B cell (primary cell): Measurements from ENCODE around the gene SEMA3F. TPM values are rescaled to one million over a fixed set of nuclear protein-coding genes. Genes with fewer than 3 reads are reported as not detected.

Source experiments
- ATAC-seq: fragments of 200-7000 bp; cut with Tn5 transposase; one replicate; pipeline ENCODE4 v1.10.0; 2021; ENCODE audit warnings: low read depth, mild to moderate bottlenecking, moderate number of reproducible peaks, moderate library complexity
- CTCF ChIA-PET: fragments of 350-600 bp; sonication (Branson Sonifier 250); formaldehyde crosslinking; loops from one replicate; lab custom pipeline; 2021; ENCODE audit warnings: antibody characterized with exemption, inconsistent platforms; lab: Charles Lee
- POLR2A ChIA-PET: fragments of 350-600 bp; sonication (Branson Sonifier 250); formaldehyde crosslinking; loops from one replicate; lab custom pipeline; 2021; ENCODE audit warnings: antibody characterized with exemption; lab: Charles Lee
- DNase-seq: peaks from one replicate; pipeline ENCODE4 v3.0.0; 2013
- H2AFZ ChIP-seq: 2 replicates; pipeline ENCODE4 v1.6.1; 2012; ENCODE audit warnings: mild to moderate bottlenecking, low read depth, low read length; ENCODE audit not compliant: insufficient read depth, poor library complexity, severe bottlenecking
- H3K27ac ChIP-seq, 2 donors: 1 replicate in 1 of 2; 2 replicates in 1 of 2; pipeline ENCODE4 v1.5.1; 2012 to 2013; ENCODE audit warnings: low read length in 2 of 2, mild to moderate bottlenecking in 2 of 2, moderate library complexity in 1 of 2
- H3K27me3 ChIP-seq, 4 experiments: fragments of 200-600 bp in 1 of 4; sonication (generic) in 1 of 4; replicated peaks in 1 of 4; 1 replicate in 2 of 4; 2 replicates in 2 of 4; pipeline versions ENCODE4 v1.6.1 to v1.7.0; 2013 to 2016; ENCODE audit warnings: low read length in 3 of 4, mild to moderate bottlenecking in 2 of 4, mixed read lengths in 1 of 4, moderate library complexity in 1 of 4; ENCODE audit not compliant: insufficient read depth in 4 of 4, control insufficient read depth in 3 of 4; ENCODE audit errors: control extremely low read depth in 1 of 4
- H3K36me3 ChIP-seq, 2 experiments: replicated peaks in 1 of 2; 1 replicate in 1 of 2; 2 replicates in 1 of 2; pipeline versions ENCODE4 v1.6.1 to v1.7.1; 2013; ENCODE audit warnings: low read length in 1 of 2; ENCODE audit not compliant: insufficient read depth in 2 of 2, control insufficient read depth in 1 of 2; ENCODE audit errors: control extremely low read depth in 1 of 2, extremely low read depth in 1 of 2
- H3K4me1 ChIP-seq, 2 donors: fragments of 200-600 bp in 1 of 2; sonication (generic) in 1 of 2; 1 replicate in 1 of 2; 2 replicates in 1 of 2; pipeline versions ENCODE4 v1.5.1 to v1.6.1; 2013 to 2017; ENCODE audit warnings: low read length in 2 of 2; ENCODE audit not compliant: control insufficient read depth in 2 of 2, insufficient read depth in 2 of 2
- H3K4me2 ChIP-seq: replicated peaks from 2 replicates; pipeline ENCODE3; 2012; ENCODE audit warnings: mild to moderate bottlenecking, low read depth, low read length; ENCODE audit not compliant: poor library complexity, severe bottlenecking
- H3K4me3 ChIP-seq, 5 experiments: fragments of 200-600 bp in 1 of 5; sonication (generic) in 1 of 5; 1 replicate in 3 of 5; 2 replicates in 2 of 5; pipeline versions ENCODE4 v1.5.1 to v1.7.0; 2011 to 2016; ENCODE audit warnings: low read length in 4 of 5, mild to moderate bottlenecking in 4 of 5, low read depth in 2 of 5, control low read depth in 1 of 5, moderate library complexity in 1 of 5; ENCODE audit not compliant: insufficient read depth in 1 of 5; ENCODE audit errors: control extremely low read depth in 1 of 5, extremely low read depth in 1 of 5
- H3K79me2 ChIP-seq: fragments of 200-600 bp; sonication (generic); one replicate; pipeline ENCODE4 v1.6.0; 2016; ENCODE audit warnings: low read length; ENCODE audit not compliant: control insufficient read depth, insufficient read depth
- H3K9ac ChIP-seq: fragments of 200-600 bp; sonication (generic); 2 replicates; pipeline ENCODE4 v1.6.1; 2017; ENCODE audit warnings: mild to moderate bottlenecking, low read length, moderate library complexity
- H3K9me3 ChIP-seq, 3 donors: one replicate each; pipeline versions ENCODE4 v1.6.1 to v1.7.1; 2013; ENCODE audit warnings: low read length in 2 of 3; ENCODE audit not compliant: control insufficient read depth in 2 of 3, insufficient read depth in 1 of 3; ENCODE audit errors: control extremely low read depth in 1 of 3
- H4K20me1 ChIP-seq: 2 replicates; pipeline ENCODE4 v1.6.0; 2012; ENCODE audit warnings: mild to moderate bottlenecking, low read length; ENCODE audit not compliant: insufficient read depth, control insufficient read depth, poor library complexity, severe bottlenecking
- H3K27ac Mint-ChIP-seq: one replicate; pipeline ENCODE4 v1.8.0; 2021; ENCODE audit warnings: mixed read lengths
- H3K27me3 Mint-ChIP-seq: one replicate; pipeline ENCODE4 v1.8.0; 2021; ENCODE audit warnings: mixed read lengths
- H3K4me1 Mint-ChIP-seq: one replicate; pipeline ENCODE4 v1.8.0; 2021; ENCODE audit warnings: mixed read lengths
- H3K4me3 Mint-ChIP-seq: one replicate; pipeline ENCODE4 v1.8.0; 2021; ENCODE audit warnings: mixed read lengths
- H3K9me3 Mint-ChIP-seq: one replicate; pipeline ENCODE4 v1.8.0; 2022; ENCODE audit warnings: mixed read lengths; ENCODE audit not compliant: insufficient read depth
- CTCF ChIP-seq: fragments of 200-600 bp; IDR thresholded peaks from one replicate; pipeline ENCODE4 v1.8.0; 2022; ENCODE audit warnings: antibody characterized with exemption, mild to moderate bottlenecking
- EZH2 ChIP-seq: IDR thresholded peaks from 2 replicates; pipeline ENCODE4 v1.6.1; 2012; ENCODE audit warnings: borderline replicate concordance, low read depth, mild to moderate bottlenecking, moderate library complexity, low read length; ENCODE audit not compliant: insufficient read depth, poor library complexity, severe bottlenecking
- WGBS: methylation state at CpG from one replicate; pipeline ENCODE4 v1.1.5; 2013; ENCODE audit warnings: missing lambda C conversion rate; ENCODE audit not compliant: insufficient coverage; 5-methylcytosine and 5-hydroxymethylcytosine counted together
- intact Hi-C: fragments of 100-400 bp; cut with micrococcal nuclease; formaldehyde crosslinking; loops from one replicate; pipeline ENCODE4 v1.10.0; 2022
- polyA plus RNA-seq: library from polyadenylated mRNA; depleted of rRNA; stranded (reverse); fragments of >200 nt; gene quantifications from 2 replicates; pipeline ENCODE4 v1.2.3, GENCODE V29; 2012
- total RNA-seq, 2 donors: library from RNA; stranded (reverse); fragments of 120-200 nt in 1 of 2; gene quantifications; 1 replicate in 1 of 2; 2 replicates in 1 of 2; pipeline versions ENCODE4 v1.2.3 to v1.2.4, GENCODE V29; 2013 to 2022

The SEMA3F gene
- total and polyA plus RNA-seq, 2 donors (not counting 1 experiment from before 2014, with no cell fraction given) = 0.27 TPM; not detected in 1

GRCh38 chr3:50182533-50183099 lies 27.5 kb downstream of the SEMA3F start:
- intact Hi-C loops = no loop called here
- ATAC-seq = no peak
- Histone ChIP-seq H3K9ac (no peak overlapping the region), H3K9me3 (no peaks in the 10 kb centered on the region), H3K4me3 (no peak overlapping the region), H3K4me1 (no peaks in the 10 kb centered on the region), H3K27ac (no peak overlapping the region), H3K27me3 (no peaks in the 10 kb centered on the region), H3K36me3 (no peaks in the 10 kb centered on the region), H3K4me2 (no peak overlapping the region), H4K20me1 (no peaks in the 10 kb centered on the region), H2AFZ (no peak overlapping the region), H3K79me2 (no peaks in the 10 kb centered on the region)
- Mint-ChIP-seq H3K4me1 (no peaks in the 10 kb centered on the region), H3K4me3 (no peak overlapping the region), H3K27me3 (no peaks in the 10 kb centered on the region), H3K9me3 (no peaks in the 10 kb centered on the region), H3K27ac (no peak overlapping the region)
- TF ChIP-seq EZH2 = no peak
- no peak for TF ChIP-seq CTCF
- WGBS = 90% methylated on average over 21 of the region's 26 CpGs
- CTCF ChIA-PET = interaction anchor here (1.1 to 1.3 kb wide), 2 partner anchors 12 kb away, joined by 3 to 7 read pairs; no protein-coding TSS in a partner anchor
- POLR2A ChIA-PET = no interaction called here
- no peak for DNase-seq

- DNase-seq = no peak
- Histone ChIP-seq H2AFZ (no peak overlapping the region), H3K27ac (no peak overlapping the region), H3K4me1 (no peaks in the 10 kb centered on the region), H3K4me3 (no peak overlapping the region), H4K20me1 (no peaks in the 10 kb centered on the region), H3K27me3 (no peaks in the 10 kb centered on the region), H3K36me3 (no peaks in the 10 kb centered on the region), H3K9ac (no peak overlapping the region), H3K79me2 (no peaks in the 10 kb centered on the region), H3K9me3 (no peaks in the 10 kb centered on the region), H3K4me2 (no peak overlapping the region)
- TF ChIP-seq CTCF (no peak), EZH2 (no peak)
- no peak overlapping the region for H3K27ac Mint-ChIP-seq
- WGBS = 86% methylated on average over 6 of the region's 6 CpGs
- intact Hi-C loops = no loop called here
- no peaks in the 10 kb centered on the region for H3K4me1 Mint-ChIP-seq
- ATAC-seq = no peak
- H3K9me3 Mint-ChIP-seq = no peaks in the 10 kb centered on the region
- H3K4me3 Mint-ChIP-seq = no peak overlapping the region
- CTCF ChIA-PET = interaction anchor here (0.6 to 1.3 kb wide), 2 partner anchors 11 to 43 kb away, joined by 3 to 5 read pairs; no protein-coding TSS in a partner anchor
- H3K27me3 Mint-ChIP-seq = no peaks in the 10 kb centered on the region
- POLR2A ChIA-PET = no interaction called here
Measured at GRCh38 chr3:50183755-50184154, 28.6 kb downstream of the SEMA3F start.
